ENCODE results near the gene INCENP. TPM values are rescaled to one million over a fixed set of nuclear protein-coding genes. Genes with fewer than 3 reads are reported as not detected.

The INCENP gene
- total and polyA plus RNA-seq, 4 donors = 2.4 to 34.4 (median 4.7) TPM

- Histone ChIP-seq H3K27me3 (ENCODE audit: control insufficient read depth in 4 of 4, insufficient read depth in 4 of 4, low read length in 3 of 4) (no peaks in the 10 kb centered on the region), H3K4me1 (ENCODE audit: control insufficient read depth in 4 of 4, insufficient read depth in 4 of 4, low read length in 3 of 4) (peaks cover 0 to 9% (median 0%) of the 10 kb centered on the region in 4 donors), H3K9me3 (ENCODE audit: control insufficient read depth in 4 of 4, low read length in 3 of 4) (no peaks in the 10 kb centered on the region), H3K4me3 (ENCODE audit: low read depth in 1 of 3, low read length in 3 of 3) (no peak overlapping the region), H3K9ac (ENCODE audit: low read depth in 1 of 2, low read length in 2 of 2) (no peak overlapping the region), H3K36me3 (ENCODE audit: control insufficient read depth in 4 of 4, insufficient read depth in 3 of 4, low read depth in 1 of 4, low read length in 3 of 4) (no peaks in the 10 kb centered on the region), H3K27ac (ENCODE audit: low read depth in 1 of 2, low read length in 2 of 2) (no peak overlapping the region)
- WGBS = 67% methylated on average over 6 of the region's 6 CpGs
- DNase-seq (ENCODE audit: low spot score) = no peak
- no peak for TF ChIP-seq GABPA (IDR thresholded peaks at IDR 0.05 in 1 of 2, conservative IDR thresholded peaks at IDR 0.05 in 1 of 2)
- no peak for TF ChIP-seq HNF4G (IDR thresholded peaks at IDR 0.05)
- no peak for TF ChIP-seq FOXA1 (IDR thresholded peaks at IDR 0.05)
- TF ChIP-seq, protein P1, sequence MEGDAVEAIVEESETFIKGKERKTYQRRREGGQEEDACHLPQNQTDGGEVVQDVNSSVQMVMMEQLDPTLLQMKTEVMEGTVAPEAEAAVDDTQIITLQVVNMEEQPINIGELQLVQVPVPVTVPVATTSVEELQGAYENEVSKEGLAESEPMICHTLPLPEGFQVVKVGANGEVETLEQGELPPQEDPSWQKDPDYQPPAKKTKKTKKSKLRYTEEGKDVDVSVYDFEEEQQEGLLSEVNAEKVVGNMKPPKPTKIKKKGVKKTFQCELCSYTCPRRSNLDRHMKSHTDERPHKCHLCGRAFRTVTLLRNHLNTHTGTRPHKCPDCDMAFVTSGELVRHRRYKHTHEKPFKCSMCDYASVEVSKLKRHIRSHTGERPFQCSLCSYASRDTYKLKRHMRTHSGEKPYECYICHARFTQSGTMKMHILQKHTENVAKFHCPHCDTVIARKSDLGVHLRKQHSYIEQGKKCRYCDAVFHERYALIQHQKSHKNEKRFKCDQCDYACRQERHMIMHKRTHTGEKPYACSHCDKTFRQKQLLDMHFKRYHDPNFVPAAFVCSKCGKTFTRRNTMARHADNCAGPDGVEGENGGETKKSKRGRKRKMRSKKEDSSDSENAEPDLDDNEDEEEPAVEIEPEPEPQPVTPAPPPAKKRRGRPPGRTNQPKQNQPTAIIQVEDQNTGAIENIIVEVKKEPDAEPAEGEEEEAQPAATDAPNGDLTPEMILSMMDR (IDR thresholded peaks at IDR 0.05; ENCODE audit: low read depth, low read length, missing input control) = no peak
- no peak for TF ChIP-seq JUND (IDR thresholded peaks at IDR 0.05)
- TF ChIP-seq SP1 (IDR thresholded peaks at IDR 0.05) = no peak
- TF ChIP-seq HNF4A (conservative IDR thresholded peaks at IDR 0.05) = no peak
- TF ChIP-seq YY1 (IDR thresholded peaks at IDR 0.05) = no peak
- TF ChIP-seq, protein P2, sequence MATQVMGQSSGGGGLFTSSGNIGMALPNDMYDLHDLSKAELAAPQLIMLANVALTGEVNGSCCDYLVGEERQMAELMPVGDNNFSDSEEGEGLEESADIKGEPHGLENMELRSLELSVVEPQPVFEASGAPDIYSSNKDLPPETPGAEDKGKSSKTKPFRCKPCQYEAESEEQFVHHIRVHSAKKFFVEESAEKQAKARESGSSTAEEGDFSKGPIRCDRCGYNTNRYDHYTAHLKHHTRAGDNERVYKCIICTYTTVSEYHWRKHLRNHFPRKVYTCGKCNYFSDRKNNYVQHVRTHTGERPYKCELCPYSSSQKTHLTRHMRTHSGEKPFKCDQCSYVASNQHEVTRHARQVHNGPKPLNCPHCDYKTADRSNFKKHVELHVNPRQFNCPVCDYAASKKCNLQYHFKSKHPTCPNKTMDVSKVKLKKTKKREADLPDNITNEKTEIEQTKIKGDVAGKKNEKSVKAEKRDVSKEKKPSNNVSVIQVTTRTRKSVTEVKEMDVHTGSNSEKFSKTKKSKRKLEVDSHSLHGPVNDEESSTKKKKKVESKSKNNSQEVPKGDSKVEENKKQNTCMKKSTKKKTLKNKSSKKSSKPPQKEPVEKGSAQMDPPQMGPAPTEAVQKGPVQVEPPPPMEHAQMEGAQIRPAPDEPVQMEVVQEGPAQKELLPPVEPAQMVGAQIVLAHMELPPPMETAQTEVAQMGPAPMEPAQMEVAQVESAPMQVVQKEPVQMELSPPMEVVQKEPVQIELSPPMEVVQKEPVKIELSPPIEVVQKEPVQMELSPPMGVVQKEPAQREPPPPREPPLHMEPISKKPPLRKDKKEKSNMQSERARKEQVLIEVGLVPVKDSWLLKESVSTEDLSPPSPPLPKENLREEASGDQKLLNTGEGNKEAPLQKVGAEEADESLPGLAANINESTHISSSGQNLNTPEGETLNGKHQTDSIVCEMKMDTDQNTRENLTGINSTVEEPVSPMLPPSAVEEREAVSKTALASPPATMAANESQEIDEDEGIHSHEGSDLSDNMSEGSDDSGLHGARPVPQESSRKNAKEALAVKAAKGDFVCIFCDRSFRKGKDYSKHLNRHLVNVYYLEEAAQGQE (IDR thresholded peaks at IDR 0.05) = no peak
- TF ChIP-seq, protein P3, sequence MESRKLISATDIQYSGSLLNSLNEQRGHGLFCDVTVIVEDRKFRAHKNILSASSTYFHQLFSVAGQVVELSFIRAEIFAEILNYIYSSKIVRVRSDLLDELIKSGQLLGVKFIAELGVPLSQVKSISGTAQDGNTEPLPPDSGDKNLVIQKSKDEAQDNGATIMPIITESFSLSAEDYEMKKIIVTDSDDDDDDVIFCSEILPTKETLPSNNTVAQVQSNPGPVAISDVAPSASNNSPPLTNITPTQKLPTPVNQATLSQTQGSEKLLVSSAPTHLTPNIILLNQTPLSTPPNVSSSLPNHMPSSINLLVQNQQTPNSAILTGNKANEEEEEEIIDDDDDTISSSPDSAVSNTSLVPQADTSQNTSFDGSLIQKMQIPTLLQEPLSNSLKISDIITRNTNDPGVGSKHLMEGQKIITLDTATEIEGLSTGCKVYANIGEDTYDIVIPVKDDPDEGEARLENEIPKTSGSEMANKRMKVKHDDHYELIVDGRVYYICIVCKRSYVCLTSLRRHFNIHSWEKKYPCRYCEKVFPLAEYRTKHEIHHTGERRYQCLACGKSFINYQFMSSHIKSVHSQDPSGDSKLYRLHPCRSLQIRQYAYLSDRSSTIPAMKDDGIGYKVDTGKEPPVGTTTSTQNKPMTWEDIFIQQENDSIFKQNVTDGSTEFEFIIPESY (IDR thresholded peaks at IDR 0.05) = no peak
- TF ChIP-seq FOXA2 (IDR thresholded peaks at IDR 0.05) = no peak
- TF ChIP-seq RXRA (IDR thresholded peaks at IDR 0.05) = no peak
- no peak for TF ChIP-seq TAF1 (conservative IDR thresholded peaks at IDR 0.05)
- no peak for TF ChIP-seq RAD21 (IDR thresholded peaks at IDR 0.05)
Observed at GRCh38 chr11:62108971-62109404, 14.8 kb upstream of the INCENP start.

- TF ChIP-seq NR2F2 (IDR thresholded peaks at IDR 0.05) = no peak
- TF ChIP-seq, protein P3 (IDR thresholded peaks at IDR 0.05) = no peak
- no peak for TF ChIP-seq HNF4A (conservative IDR thresholded peaks at IDR 0.05)
- TF ChIP-seq FOXA1 (IDR thresholded peaks at IDR 0.05) = no peak
- no peak for TF ChIP-seq FOXA2 (IDR thresholded peaks at IDR 0.05)
- TF ChIP-seq RAD21 (IDR thresholded peaks at IDR 0.05) = no peak
- no peak for TF ChIP-seq YY1 (IDR thresholded peaks at IDR 0.05)
- no peak for TF ChIP-seq RXRA (IDR thresholded peaks at IDR 0.05)
- H3K4me1 ChIP-seq (ENCODE audit: control insufficient read depth in 4 of 4, insufficient read depth in 4 of 4, low read length in 3 of 4) = peaks cover 0 to 5% (median 0%) of the 10 kb centered on the region in 4 donors
- WGBS = 81% methylated on average over 5 of the region's 5 CpGs
- no peak for DNase-seq (ENCODE audit: low spot score)
- H3K9ac ChIP-seq (ENCODE audit: low read depth in 1 of 2, low read length in 2 of 2) = no peak overlapping the region
- no peak overlapping the region for H3K27ac ChIP-seq (ENCODE audit: low read depth in 1 of 2, low read length in 2 of 2)
- H3K9me3 ChIP-seq (ENCODE audit: control insufficient read depth in 4 of 4, low read length in 3 of 4) = no peaks in the 10 kb centered on the region
- H3K4me3 ChIP-seq (ENCODE audit: low read depth in 1 of 3, low read length in 3 of 3) = no peak overlapping the region
- no peaks in the 10 kb centered on the region for H3K27me3 ChIP-seq (ENCODE audit: control insufficient read depth in 4 of 4, insufficient read depth in 4 of 4, low read length in 3 of 4)
- H3K36me3 ChIP-seq (ENCODE audit: control insufficient read depth in 4 of 4, insufficient read depth in 3 of 4, low read depth in 1 of 4, low read length in 3 of 4) = no peaks in the 10 kb centered on the region
Observed at GRCh38 chr11:62115085-62115694, 8.6 kb upstream of the INCENP start.
